ENCODE measurements around the gene HECTD3. TPM values are rescaled to one million over a fixed set of nuclear protein-coding genes. Genes with fewer than 3 reads are reported as not detected.

HECTD3 gene
- 31.8 TPM for polyA plus RNA-seq (ENCODE audit: insufficient read length)

GRCh38 chr1:45010855-45011811 is at the start of gene HECTD3:
Gene HECTD3 (minus strand): TSS chr1:45011324. CDS start chr1:45011257, 67 bp downstream.
- no peak for DNase-seq (ENCODE audit: low read depth)

DNA sequence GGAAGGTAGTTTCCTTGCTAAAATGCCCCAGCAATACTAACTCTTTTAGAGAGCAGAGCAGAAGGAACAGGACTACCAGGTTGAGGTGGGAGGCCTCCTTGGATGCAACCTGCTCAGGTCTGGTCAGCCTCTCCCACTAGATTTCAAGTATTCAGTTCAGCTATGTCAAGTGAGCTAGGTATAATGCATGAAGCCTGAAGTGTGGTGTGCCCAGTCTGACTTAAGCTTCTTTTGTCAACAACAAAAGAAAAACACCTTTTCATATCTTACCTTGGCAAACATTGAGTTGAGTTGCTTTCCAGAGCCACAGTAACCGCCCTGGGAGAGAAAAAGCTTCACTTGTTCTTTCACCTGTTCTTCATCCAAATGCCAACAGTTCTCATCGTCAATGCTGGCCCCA is 48.7 kb upstream of the HECTD3 start:
- no peak for DNase-seq (ENCODE audit: low read depth)

DNA sequence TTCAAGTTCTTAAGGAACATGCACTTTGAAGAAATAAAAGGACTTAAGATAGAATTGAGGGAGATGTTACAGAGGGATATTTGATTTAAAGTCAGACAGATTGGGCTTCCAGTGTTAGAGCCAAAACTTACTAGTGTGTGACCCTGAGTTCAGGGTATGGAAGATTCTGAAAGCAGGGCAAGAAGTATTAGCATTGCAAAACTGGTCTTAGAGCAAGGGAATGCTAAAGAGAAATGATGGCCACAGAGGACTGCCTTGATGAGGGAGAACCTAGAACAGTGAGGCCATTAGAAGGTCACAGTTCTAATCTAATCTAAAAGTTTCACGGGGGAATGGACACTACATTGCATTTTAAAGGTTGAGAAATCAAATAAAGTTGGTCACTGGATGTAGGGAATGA is 46.4 kb upstream of the HECTD3 start:
- DNase-seq (ENCODE audit: low read depth), result no peak

DNA sequence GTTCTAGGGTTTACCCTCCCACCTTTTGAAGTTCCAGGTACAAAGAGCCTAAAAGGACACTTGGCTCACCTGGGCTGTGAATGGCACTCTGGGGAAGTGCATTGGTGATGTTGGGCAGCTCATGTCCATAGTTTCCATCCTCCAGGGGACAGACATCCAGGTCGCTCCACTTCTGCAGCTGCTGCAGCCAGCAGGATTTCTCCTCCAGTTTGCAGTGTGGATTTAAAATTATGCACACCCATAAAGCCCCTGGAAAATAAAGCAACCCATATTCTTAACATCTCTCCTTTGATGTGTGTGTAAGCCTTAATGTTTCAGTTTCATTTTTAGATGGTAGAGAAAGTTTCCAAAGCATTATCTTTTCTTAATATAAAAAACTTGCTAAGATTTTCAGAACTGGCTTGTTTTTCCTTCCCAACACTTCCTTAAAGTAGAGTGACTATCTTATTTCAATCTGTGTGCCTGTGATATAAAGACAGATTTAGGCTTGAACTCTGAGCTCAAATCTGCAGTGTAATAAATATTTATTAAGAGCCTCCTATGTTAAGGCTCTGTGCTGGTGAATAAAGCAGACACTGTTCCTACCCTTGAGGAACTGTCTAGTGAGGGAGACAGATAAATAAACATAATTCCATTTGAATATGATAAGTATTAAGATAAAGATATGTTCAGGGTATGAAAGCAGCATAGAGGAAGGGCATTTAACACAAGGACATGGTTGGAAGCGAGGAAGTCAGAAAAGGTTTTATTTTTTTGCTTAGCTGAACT is 40.1 kb upstream of the HECTD3 start:
- DNase-seq (ENCODE audit: low read depth), result no peak

DNA sequence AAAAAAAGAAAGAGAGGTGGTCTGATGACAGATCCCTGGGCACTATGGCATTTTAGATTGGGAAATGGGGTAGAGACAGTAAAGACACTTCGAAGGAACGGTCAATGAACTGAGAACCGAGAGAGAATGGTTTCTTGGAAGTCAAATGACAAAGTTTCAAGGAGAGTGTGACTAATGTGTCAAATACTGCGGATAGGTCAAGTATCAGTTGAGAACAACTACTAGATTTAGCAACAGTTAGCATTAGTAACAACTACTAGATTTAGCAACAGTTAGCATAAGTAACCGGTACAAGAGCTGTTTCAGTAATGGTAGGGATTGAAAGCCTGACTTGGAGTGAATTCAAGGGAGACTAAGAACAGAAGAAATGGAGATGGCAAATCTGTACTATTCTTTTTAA is 35.9 kb upstream of the HECTD3 start:
- DNase-seq (ENCODE audit: low read depth), result no peak

DNA sequence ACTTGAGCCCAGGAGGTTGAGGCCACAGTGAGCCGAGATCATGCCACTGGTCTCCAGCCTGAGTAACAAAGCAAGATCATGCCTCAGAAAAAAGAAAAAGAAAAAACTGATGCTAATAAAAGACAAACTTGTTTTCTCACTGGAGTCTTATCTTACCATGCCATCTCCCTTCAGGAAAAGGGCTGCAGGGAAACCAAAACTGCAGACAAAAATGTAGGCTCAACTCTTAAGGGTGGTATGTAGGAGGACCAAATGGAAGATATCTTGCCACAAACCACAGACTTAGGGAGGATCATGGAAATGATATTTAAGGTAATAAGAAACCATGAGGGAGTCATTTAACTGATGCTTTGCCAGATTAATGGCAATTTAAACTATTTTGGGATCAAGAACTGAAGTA is 33.8 kb upstream of the HECTD3 start:
- no peak for DNase-seq (ENCODE audit: low read depth)

DNA sequence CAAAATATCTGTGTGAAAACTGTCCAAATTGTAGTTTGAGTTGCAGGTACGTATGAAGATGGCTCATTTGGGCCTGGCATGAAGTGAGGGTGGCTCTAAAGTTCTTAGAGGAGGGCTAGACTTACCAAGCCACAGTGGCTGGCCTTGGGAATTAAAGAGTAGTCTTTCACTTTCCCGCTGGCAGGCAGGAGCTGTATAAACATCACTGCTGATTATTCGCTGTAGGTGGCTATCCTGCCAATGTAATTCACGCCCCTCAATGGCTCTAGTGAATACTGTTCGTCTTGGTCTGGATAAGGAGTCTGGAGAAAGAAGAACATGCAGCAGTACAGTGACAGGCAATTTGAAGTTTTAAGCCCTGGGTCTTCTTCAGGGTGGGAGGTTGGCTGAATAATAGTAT is 32.0 kb upstream of the HECTD3 start:
- DNase-seq (ENCODE audit: low read depth), result no peak

DNA sequence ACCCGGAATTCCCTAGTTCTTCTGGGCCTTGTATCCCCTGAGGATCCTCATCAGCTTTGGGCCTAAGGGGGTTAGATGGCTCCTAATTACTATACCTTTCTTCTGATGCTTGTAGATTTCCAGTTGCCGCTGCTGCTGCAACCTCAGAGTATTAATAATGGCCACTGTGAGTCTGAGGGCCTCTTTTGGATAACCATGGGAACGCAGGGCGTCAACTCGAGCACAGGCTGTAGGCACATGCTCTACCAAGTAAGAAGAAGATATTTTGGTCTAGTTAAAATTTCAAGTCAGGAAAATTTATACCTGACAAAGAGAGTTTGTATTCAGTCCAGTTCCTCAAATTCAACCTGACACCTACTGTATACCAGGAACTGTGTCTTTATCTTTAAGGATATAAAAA is 29.2 kb upstream of the HECTD3 start:
- DNase-seq (ENCODE audit: low read depth), result no peak

- DNase-seq (ENCODE audit: low read depth), result no peak
These were observed 27.7 kb upstream of the HECTD3 start for GRCh38 chr1:45038661-45039364.

DNA sequence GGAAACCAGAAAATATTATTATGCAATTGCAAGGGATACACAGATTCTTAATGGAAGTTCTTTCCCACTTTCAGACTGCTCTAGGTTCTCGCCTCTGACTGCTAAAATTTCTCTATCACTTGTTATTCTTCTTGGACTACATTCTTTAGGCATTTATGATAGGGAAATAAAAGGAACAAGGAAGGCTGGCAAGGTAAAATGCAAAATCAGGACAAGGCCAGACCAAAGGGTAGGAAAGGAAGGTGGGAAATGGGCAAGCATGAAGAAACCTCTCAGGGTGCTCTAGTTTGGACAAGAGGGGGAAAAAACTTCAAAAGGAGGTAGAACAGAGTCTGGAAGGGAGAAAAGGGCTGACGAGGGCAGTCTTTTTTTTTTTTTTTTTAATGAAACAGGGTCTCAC is 27.1 kb upstream of the HECTD3 start:
- DNase-seq (ENCODE audit: low read depth), result no peak

DNA sequence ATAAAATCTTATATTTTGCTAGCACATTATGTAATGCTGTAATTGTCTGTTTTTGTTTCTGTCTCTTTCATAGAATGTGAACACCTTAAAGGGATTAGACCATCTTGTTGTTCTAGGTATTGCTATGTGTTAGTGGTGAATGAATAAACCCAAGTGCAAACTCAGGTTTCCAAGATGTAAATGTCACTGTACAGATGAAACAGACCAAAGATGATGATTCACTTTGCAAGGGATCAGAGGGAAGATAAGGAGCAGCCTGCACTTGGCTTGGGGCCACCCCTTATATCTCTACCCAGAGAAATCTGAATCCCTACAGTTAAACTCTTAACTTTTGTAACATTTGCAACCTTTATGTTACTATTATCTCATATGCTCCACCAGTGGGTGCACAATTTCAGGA is 26.3 kb upstream of the HECTD3 start:
- no peak for DNase-seq (ENCODE audit: low read depth)

GRCh38 chr1:45035631-45036301 is 24.6 kb upstream of the HECTD3 start:
- DNase-seq (ENCODE audit: low read depth), result no peak

GRCh38 chr1:45033356-45033755 is 22.2 kb upstream of the HECTD3 start:
- no peak for DNase-seq (ENCODE audit: low read depth)

DNA sequence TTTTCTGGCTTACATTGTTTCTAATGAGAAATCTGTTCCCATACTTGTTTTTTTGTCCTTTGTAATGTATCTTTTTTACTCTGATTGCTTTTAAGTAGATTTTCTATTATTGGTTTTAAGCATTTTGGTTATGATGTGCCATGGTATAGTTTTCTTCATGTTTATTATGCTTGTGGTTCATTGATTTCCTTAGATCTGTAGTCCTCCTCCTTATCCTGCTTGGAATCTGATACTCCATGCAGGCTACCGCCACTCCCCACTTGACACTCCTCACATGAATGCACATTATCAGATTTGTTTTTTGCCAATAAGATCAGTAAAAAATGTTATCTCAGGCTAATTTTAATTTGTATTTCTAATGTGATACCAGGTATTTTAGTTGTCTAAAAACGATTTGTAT is 21.7 kb upstream of the HECTD3 start:
- DNase-seq (ENCODE audit: low read depth), result no peak

DNA sequence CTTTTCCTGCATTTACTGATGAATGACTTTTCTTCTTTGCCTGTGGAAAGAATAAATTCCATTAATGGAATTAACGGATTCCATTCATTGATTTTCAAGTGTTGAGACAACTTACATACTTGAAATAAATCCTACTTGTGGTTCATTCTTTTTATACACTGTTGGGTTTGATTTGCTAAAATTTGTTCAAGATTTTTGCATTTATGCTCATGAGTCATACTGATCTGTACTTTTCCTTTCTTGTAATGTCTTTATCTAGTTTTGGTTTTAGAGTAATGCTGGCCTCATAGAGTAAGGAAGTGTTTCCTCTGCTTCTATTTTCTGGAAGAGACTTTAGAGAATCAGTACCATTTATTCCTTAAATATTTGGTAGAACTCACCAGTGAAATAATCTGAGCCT is 15.3 kb upstream of the HECTD3 start:
- no peak for DNase-seq (ENCODE audit: low read depth)

DNA sequence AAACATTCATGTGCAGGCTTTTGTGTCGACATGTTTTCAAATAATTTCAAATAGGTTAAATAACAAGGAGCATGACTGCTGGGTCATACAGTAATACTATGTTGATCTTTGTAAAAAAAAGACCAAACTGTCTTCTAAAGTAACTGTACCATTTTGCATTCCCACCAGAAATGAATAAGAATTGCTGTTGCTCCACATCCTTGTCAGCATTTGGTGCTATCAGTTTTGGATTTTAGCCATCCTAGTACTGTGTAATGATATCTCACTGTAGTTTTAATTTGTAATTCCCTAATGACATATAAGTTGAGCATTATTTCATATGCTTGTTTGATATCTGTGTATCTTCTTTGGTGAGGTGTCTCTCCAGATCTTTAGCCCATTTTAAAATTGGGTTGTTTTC is 12.5 kb upstream of the HECTD3 start:
- no peak for DNase-seq (ENCODE audit: low read depth)

- no peak for DNase-seq (ENCODE audit: low read depth)
These were observed 7.6 kb upstream of the HECTD3 start for GRCh38 chr1:45018599-45019230.

- DNase-seq (ENCODE audit: low read depth), result no peak
These were observed 5.6 kb upstream of the HECTD3 start for GRCh38 chr1:45016767-45017166.

- DNase-seq (ENCODE audit: low read depth), result no peak
These were observed 5.1 kb upstream of the HECTD3 start for GRCh38 chr1:45016090-45016697.

DNA sequence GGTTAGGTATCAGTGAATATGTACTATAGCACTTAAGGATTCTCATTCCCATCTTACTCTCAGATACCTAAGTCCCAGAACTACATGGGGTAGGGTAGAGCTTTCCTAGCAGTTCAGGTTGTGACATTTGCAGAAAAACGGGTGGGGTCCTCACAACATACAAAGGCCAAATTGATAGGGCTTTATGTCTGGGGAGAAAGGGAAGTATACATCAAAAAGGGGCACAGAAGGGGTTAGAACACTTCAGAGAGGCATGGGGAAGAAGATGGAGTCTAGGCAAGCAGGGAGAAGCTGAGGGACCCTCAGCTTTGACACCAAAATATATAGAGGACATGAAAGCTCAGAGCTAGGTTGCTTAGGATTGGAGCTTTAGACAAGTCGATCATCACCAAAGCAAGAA is 4.6 kb upstream of the HECTD3 start:
- DNase-seq (ENCODE audit: low read depth), result no peak

All from forelimb muscle (tissue), 1 donor.